B cell (primary cell): ENCODE results near the gene ABCC1. TPM values are rescaled to one million over a fixed set of nuclear protein-coding genes. Genes with fewer than 3 reads are reported as not detected.

ENCODE experiments used
- ATAC-seq: fragments of 200-7000 bp; cut with Tn5 transposase; one replicate; pipeline ENCODE4 v1.10.0; 2021; ENCODE audit warnings: low read depth, mild to moderate bottlenecking, moderate number of reproducible peaks, moderate library complexity
- CTCF ChIA-PET: fragments of 350-600 bp; sonication (Branson Sonifier 250); formaldehyde crosslinking; loops from one replicate; lab custom pipeline; 2021; ENCODE audit warnings: antibody characterized with exemption, inconsistent platforms; lab: Charles Lee
- POLR2A ChIA-PET: fragments of 350-600 bp; sonication (Branson Sonifier 250); formaldehyde crosslinking; loops from one replicate; lab custom pipeline; 2021; ENCODE audit warnings: antibody characterized with exemption; lab: Charles Lee
- DNase-seq: peaks from one replicate; pipeline ENCODE4 v3.0.0; 2013
- H2AFZ ChIP-seq: 2 replicates; pipeline ENCODE4 v1.6.1; 2012; ENCODE audit warnings: mild to moderate bottlenecking, low read depth, low read length; ENCODE audit not compliant: insufficient read depth, poor library complexity, severe bottlenecking
- H3K27ac ChIP-seq, 2 donors: 1 replicate in 1 of 2; 2 replicates in 1 of 2; pipeline ENCODE4 v1.5.1; 2012 to 2013; ENCODE audit warnings: low read length in 2 of 2, mild to moderate bottlenecking in 2 of 2, moderate library complexity in 1 of 2
- H3K27me3 ChIP-seq, 4 experiments: fragments of 200-600 bp in 1 of 4; sonication (generic) in 1 of 4; replicated peaks in 1 of 4; 1 replicate in 2 of 4; 2 replicates in 2 of 4; pipeline versions ENCODE4 v1.6.1 to v1.7.0; 2013 to 2016; ENCODE audit warnings: low read length in 3 of 4, mild to moderate bottlenecking in 2 of 4, mixed read lengths in 1 of 4, moderate library complexity in 1 of 4; ENCODE audit not compliant: insufficient read depth in 4 of 4, control insufficient read depth in 3 of 4; ENCODE audit errors: control extremely low read depth in 1 of 4
- H3K36me3 ChIP-seq, 2 experiments: replicated peaks in 1 of 2; 1 replicate in 1 of 2; 2 replicates in 1 of 2; pipeline versions ENCODE4 v1.6.1 to v1.7.1; 2013; ENCODE audit warnings: low read length in 1 of 2; ENCODE audit not compliant: insufficient read depth in 2 of 2, control insufficient read depth in 1 of 2; ENCODE audit errors: control extremely low read depth in 1 of 2, extremely low read depth in 1 of 2
- H3K4me1 ChIP-seq, 2 donors: fragments of 200-600 bp in 1 of 2; sonication (generic) in 1 of 2; 1 replicate in 1 of 2; 2 replicates in 1 of 2; pipeline versions ENCODE4 v1.5.1 to v1.6.1; 2013 to 2017; ENCODE audit warnings: low read length in 2 of 2; ENCODE audit not compliant: control insufficient read depth in 2 of 2, insufficient read depth in 2 of 2
- H3K4me2 ChIP-seq: replicated peaks from 2 replicates; pipeline ENCODE3; 2012; ENCODE audit warnings: mild to moderate bottlenecking, low read depth, low read length; ENCODE audit not compliant: poor library complexity, severe bottlenecking
- H3K4me3 ChIP-seq, 5 experiments: fragments of 200-600 bp in 1 of 5; sonication (generic) in 1 of 5; 1 replicate in 3 of 5; 2 replicates in 2 of 5; pipeline versions ENCODE4 v1.5.1 to v1.7.0; 2011 to 2016; ENCODE audit warnings: low read length in 4 of 5, mild to moderate bottlenecking in 4 of 5, low read depth in 2 of 5, control low read depth in 1 of 5, moderate library complexity in 1 of 5; ENCODE audit not compliant: insufficient read depth in 1 of 5; ENCODE audit errors: control extremely low read depth in 1 of 5, extremely low read depth in 1 of 5
- H3K79me2 ChIP-seq: fragments of 200-600 bp; sonication (generic); one replicate; pipeline ENCODE4 v1.6.0; 2016; ENCODE audit warnings: low read length; ENCODE audit not compliant: control insufficient read depth, insufficient read depth
- H3K9ac ChIP-seq: fragments of 200-600 bp; sonication (generic); 2 replicates; pipeline ENCODE4 v1.6.1; 2017; ENCODE audit warnings: mild to moderate bottlenecking, low read length, moderate library complexity
- H3K9me3 ChIP-seq, 3 donors: one replicate each; pipeline versions ENCODE4 v1.6.1 to v1.7.1; 2013; ENCODE audit warnings: low read length in 2 of 3; ENCODE audit not compliant: control insufficient read depth in 2 of 3, insufficient read depth in 1 of 3; ENCODE audit errors: control extremely low read depth in 1 of 3
- H4K20me1 ChIP-seq: 2 replicates; pipeline ENCODE4 v1.6.0; 2012; ENCODE audit warnings: mild to moderate bottlenecking, low read length; ENCODE audit not compliant: insufficient read depth, control insufficient read depth, poor library complexity, severe bottlenecking
- H3K27ac Mint-ChIP-seq: one replicate; pipeline ENCODE4 v1.8.0; 2021; ENCODE audit warnings: mixed read lengths
- H3K27me3 Mint-ChIP-seq: one replicate; pipeline ENCODE4 v1.8.0; 2021; ENCODE audit warnings: mixed read lengths
- H3K4me1 Mint-ChIP-seq: one replicate; pipeline ENCODE4 v1.8.0; 2021; ENCODE audit warnings: mixed read lengths
- H3K4me3 Mint-ChIP-seq: one replicate; pipeline ENCODE4 v1.8.0; 2021; ENCODE audit warnings: mixed read lengths
- H3K9me3 Mint-ChIP-seq: one replicate; pipeline ENCODE4 v1.8.0; 2022; ENCODE audit warnings: mixed read lengths; ENCODE audit not compliant: insufficient read depth
- EZH2 ChIP-seq: IDR thresholded peaks from 2 replicates; pipeline ENCODE4 v1.6.1; 2012; ENCODE audit warnings: borderline replicate concordance, low read depth, mild to moderate bottlenecking, moderate library complexity, low read length; ENCODE audit not compliant: insufficient read depth, poor library complexity, severe bottlenecking
- WGBS: methylation state at CpG from one replicate; pipeline ENCODE4 v1.1.5; 2013; ENCODE audit warnings: missing lambda C conversion rate; ENCODE audit not compliant: insufficient coverage; 5-methylcytosine and 5-hydroxymethylcytosine counted together
- intact Hi-C: fragments of 100-400 bp; cut with micrococcal nuclease; formaldehyde crosslinking; loops from one replicate; pipeline ENCODE4 v1.10.0; 2022
- polyA plus RNA-seq: library from polyadenylated mRNA; depleted of rRNA; stranded (reverse); fragments of >200 nt; gene quantifications from 2 replicates; pipeline ENCODE4 v1.2.3, GENCODE V29; 2012
- total RNA-seq, 2 donors: library from RNA; stranded (reverse); fragments of 120-200 nt in 1 of 2; gene quantifications; 1 replicate in 1 of 2; 2 replicates in 1 of 2; pipeline versions ENCODE4 v1.2.3 to v1.2.4, GENCODE V29; 2013 to 2022
- TF ChIP-seq, protein P1 (sequence below): fragments of 200-600 bp; IDR thresholded peaks from one replicate; pipeline ENCODE4 v1.8.0; 2022; ENCODE audit warnings: antibody characterized with exemption, mild to moderate bottlenecking

Gene ABCC1
- total and polyA plus RNA-seq, 2 donors (not counting 1 experiment from before 2014, with no cell fraction given) = 21.8 to 73.0 TPM

DNA sequence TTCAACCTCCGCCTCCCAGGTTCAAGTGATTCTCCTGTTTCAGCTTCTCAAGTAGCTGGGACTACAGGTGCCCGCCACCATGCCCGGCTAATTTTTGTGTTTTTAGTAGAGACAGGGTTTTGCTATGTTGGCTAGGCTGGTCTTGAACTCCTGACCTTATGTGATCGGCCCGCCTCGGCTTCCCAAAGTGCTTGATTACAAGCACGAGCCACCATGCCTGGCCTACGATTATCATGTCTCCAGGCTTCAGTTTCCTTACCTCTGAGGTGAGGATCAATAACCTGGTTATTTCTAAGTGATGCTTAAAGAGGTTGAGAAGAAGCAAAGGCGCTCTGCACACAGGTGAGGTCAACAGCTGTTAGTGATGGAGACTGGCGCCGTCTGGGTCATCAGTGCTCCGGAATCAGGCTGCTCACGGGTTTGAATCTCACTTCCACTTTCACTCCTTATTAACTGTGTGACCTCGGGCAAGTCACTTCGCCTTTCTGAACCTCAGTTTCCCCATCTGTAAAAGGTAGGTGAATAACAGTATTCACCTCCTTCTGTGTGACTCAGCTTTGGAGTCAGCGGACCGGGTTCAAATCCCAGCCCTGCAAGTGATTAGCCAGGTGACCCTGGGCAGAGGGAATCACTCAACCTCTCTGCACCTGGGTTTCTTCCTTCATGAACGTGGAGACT is 745 bp upstream of the ABCC1 start:
- Mint-ChIP-seq H3K4me3 (peak overlapping the region; percentile 95), H3K4me1 (peaks cover 36% of the 10 kb centered on the region), H3K27ac (peak overlapping the region; percentile 95), H3K27me3 (no peaks in the 10 kb centered on the region), H3K9me3 (no peaks in the 10 kb centered on the region)
- Histone ChIP-seq H3K4me1 (peaks cover 18 to 35% of the 10 kb centered on the region in 2 donors), H2AFZ (peak overlapping the region; percentile 79), H4K20me1 (peaks cover 17% of the 10 kb centered on the region), H3K36me3 (no peaks in the 10 kb centered on the region), H3K27me3 (no peaks in the 10 kb centered on the region), H3K9me3 (no peaks in the 10 kb centered on the region), H3K4me3 (peak overlapping the region; percentile 65 to 87 (median 77)), H3K4me2 (peak overlapping the region; percentile 81), H3K9ac (peak overlapping the region; percentile 65), H3K27ac (peak overlapping the region; percentile 78 to 80), H3K79me2 (peaks cover 48% of the 10 kb centered on the region)
- 56% methylated on average over 11 of the region's 18 CpGs for WGBS
- DNase-seq = peak; percentile 70
- intact Hi-C loops = loop anchor here (2.0 kb wide), 1 partner anchor 178 kb away; no protein-coding TSS in a partner anchor
- TF ChIP-seq EZH2 = no peak
- TF ChIP-seq, protein P1, sequence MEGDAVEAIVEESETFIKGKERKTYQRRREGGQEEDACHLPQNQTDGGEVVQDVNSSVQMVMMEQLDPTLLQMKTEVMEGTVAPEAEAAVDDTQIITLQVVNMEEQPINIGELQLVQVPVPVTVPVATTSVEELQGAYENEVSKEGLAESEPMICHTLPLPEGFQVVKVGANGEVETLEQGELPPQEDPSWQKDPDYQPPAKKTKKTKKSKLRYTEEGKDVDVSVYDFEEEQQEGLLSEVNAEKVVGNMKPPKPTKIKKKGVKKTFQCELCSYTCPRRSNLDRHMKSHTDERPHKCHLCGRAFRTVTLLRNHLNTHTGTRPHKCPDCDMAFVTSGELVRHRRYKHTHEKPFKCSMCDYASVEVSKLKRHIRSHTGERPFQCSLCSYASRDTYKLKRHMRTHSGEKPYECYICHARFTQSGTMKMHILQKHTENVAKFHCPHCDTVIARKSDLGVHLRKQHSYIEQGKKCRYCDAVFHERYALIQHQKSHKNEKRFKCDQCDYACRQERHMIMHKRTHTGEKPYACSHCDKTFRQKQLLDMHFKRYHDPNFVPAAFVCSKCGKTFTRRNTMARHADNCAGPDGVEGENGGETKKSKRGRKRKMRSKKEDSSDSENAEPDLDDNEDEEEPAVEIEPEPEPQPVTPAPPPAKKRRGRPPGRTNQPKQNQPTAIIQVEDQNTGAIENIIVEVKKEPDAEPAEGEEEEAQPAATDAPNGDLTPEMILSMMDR = no peak
- POLR2A ChIA-PET = interaction anchor here (0.5 to 1.6 kb wide), 2 partner anchors 59 to 60 kb away, joined by 3 to 6 read pairs; partner anchors contain the start of gene CEP20
- CTCF ChIA-PET = interaction anchor here (0.9 to 1.5 kb wide), 3 partner anchors 59 to 179 kb away, joined by 3 to 7 read pairs (median 3); partner anchors contain the start of gene CEP20
- ATAC-seq = peak; percentile 37
